Measurements from ENCODE around the gene ING3. TPM values are rescaled to one million over a fixed set of nuclear protein-coding genes. Genes with fewer than 3 reads are reported as not detected.
"Not testable (repeated sequence)": the region's sequence is repeated elsewhere in the genome, so short reads cannot be mapped to it uniquely, and the experiment has no call there.

Gene ING3
- total and polyA plus RNA-seq, 9 donors: 10.1 to 19.5 (median 17.0) TPM

DNA sequence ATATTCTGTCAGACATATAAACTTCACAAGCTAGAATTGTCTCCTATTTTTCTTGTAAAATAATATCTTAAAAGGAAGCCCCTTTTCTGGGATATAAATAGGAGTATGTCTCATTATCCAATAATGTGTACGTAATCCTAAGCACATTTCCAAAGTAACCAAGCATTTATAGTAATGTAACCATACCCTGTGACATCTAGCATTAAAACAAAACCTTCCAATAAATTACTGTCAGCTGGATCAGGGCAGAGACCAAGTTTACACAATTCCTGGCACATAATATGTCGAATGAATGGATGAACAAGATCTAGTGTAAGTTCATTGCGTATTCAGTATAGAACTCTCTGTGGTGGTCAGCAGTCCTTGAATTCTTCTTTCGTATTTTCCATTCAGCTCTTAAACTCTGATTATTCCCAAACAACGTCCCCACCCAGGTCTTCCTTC is 52.2 kb downstream of the ING3 start:
- intact Hi-C loops (cut with DNase I): no loop called here
- Histone ChIP-seq H3K27ac (peak overlapping the region in 1 of 2 donors; percentile 76), H3K9me3 (no peaks in the 10 kb centered on the region), H3K36me3 (no peaks in the 10 kb centered on the region), H3K27me3 (no peaks in the 10 kb centered on the region), H3K4me3 (no peak overlapping the region), H3K4me1 (ENCODE audit: insufficient read depth) (peaks cover 18% of the 10 kb centered on the region)
- TF ChIP-seq POLR2A (IDR thresholded peaks at IDR 0.05): no peak
- no peak for DNase-seq
- WGBS, 3 donors: 41 to 48% (median 42%) methylated on average over 5 of the region's 5 CpGs

GRCh38 chr7:121003986-121004685 is 53.6 kb downstream of the ING3 start:
- Histone ChIP-seq H3K4me3 (no peak overlapping the region), H3K4me1 (ENCODE audit: insufficient read depth) (peaks cover 18% of the 10 kb centered on the region), H3K36me3 (no peaks in the 10 kb centered on the region), H3K27me3 (no peaks in the 10 kb centered on the region), H3K9me3 (no peaks in the 10 kb centered on the region), H3K27ac (peak overlapping the region in 1 of 2 donors; percentile 76)
- peak; percentile 47 to 81 (median 72) for DNase-seq
- intact Hi-C loops (cut with DNase I): no loop called here
- TF ChIP-seq, protein P1, sequence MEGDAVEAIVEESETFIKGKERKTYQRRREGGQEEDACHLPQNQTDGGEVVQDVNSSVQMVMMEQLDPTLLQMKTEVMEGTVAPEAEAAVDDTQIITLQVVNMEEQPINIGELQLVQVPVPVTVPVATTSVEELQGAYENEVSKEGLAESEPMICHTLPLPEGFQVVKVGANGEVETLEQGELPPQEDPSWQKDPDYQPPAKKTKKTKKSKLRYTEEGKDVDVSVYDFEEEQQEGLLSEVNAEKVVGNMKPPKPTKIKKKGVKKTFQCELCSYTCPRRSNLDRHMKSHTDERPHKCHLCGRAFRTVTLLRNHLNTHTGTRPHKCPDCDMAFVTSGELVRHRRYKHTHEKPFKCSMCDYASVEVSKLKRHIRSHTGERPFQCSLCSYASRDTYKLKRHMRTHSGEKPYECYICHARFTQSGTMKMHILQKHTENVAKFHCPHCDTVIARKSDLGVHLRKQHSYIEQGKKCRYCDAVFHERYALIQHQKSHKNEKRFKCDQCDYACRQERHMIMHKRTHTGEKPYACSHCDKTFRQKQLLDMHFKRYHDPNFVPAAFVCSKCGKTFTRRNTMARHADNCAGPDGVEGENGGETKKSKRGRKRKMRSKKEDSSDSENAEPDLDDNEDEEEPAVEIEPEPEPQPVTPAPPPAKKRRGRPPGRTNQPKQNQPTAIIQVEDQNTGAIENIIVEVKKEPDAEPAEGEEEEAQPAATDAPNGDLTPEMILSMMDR (IDR thresholded peaks at IDR 0.05): no peak
- TF ChIP-seq POLR2A (IDR thresholded peaks at IDR 0.05) (no peak), EP300 (IDR thresholded peaks at IDR 0.05) (no peak)
- WGBS, 3 donors: 42 to 44% (median 42%) methylated on average over 5 of the region's 5 CpGs

GRCh38 chr7:121005058-121005457 is 54.5 kb downstream of the ING3 start:
- H3K27me3 ChIP-seq; H3K4me3 ChIP-seq; intact Hi-C loops (cut with DNase I); H3K36me3 ChIP-seq; H3K27ac ChIP-seq; H3K9me3 ChIP-seq; DNase-seq: not testable (repeated sequence)
- peaks cover 18% of the 10 kb centered on the region for H3K4me1 ChIP-seq (ENCODE audit: insufficient read depth)
- WGBS, 3 donors: 97 to 99% (median 98%) methylated on average over 4 of the region's 4 CpGs

DNA sequence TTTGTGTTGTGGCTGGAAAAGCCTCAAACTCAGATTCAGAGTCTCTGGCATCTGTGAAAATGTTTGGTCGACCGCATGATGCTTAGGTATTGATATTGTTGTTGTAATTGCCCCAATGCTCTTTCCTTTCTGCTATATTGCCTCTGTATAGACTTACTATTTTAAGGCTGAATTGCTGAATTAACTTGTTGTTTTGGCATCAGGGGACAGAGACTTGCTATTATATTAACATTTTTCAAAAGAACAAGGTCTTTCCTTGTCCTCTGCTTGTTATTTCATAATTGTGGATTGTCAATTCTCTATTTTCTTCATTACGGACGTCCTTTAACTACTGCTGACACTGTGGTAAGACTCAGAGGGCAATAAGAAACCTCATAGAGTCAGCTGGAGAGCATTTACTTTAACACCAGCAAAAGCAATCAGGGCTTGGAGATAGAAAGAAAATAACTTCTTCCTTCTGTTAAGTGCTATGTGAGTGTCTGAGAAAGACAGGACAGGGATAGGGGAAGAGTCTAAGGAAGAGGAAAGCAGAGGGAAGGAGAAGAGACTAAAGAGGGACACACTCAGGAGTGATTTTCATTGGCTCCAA is 55.5 kb downstream of the ING3 start:
- Histone ChIP-seq H3K4me3 (no peak overlapping the region), H3K36me3 (no peaks in the 10 kb centered on the region), H3K27me3 (no peaks in the 10 kb centered on the region), H3K4me1 (ENCODE audit: insufficient read depth) (peaks cover 14% of the 10 kb centered on the region), H3K27ac (peak overlapping the region in 1 of 2 donors; percentile 36), H3K9me3 (no peaks in the 10 kb centered on the region)
- DNase-seq: no peak
- 30 to 54% (median 35%) methylated on average over 4 of the region's 4 CpGs for WGBS, 3 donors
- intact Hi-C loops (cut with DNase I): no loop called here
- no peak for TF ChIP-seq POLR2A (IDR thresholded peaks at IDR 0.05)
- TF ChIP-seq, protein P1 (IDR thresholded peaks at IDR 0.05): no peak
- no peak for TF ChIP-seq EP300 (IDR thresholded peaks at IDR 0.05)

DNA sequence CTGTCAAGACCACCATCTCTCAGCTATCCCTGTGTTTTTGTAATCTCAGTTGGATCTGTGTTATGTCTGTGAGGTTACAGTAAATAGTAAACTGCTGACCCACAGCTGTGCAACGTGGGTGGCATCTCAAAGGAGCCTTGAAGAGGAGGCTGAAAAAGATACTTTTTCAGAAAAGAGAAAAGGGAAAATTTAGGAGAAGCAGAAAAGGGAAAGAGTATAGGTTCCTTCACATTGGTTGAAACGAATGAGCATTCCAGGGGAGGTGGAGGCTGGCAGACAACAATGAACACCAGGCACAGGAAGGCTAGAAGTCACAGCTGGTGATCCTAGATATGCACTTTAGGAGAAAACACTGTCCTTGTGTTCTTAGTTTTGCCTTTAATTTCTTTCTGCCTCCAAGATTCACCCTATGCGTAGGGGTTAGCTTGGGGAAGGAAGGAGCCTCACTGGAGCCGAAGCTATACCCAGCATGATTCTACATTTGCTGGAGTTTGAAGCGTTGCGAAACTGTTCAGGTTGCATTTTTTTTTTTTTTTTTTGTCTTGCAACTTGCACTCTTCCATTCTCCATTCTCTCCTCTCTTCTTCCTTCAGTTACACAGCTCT is 56.2 kb downstream of the ING3 start:
- WGBS, 3 donors: 33 to 44% (median 43%) methylated on average over 6 of the region's 6 CpGs
- no peaks in the 10 kb centered on the region for H3K36me3 ChIP-seq
- intact Hi-C loops (cut with DNase I): no loop called here
- no peaks in the 10 kb centered on the region for H3K9me3 ChIP-seq
- H3K4me3 ChIP-seq: no peak overlapping the region
- H3K4me1 ChIP-seq (ENCODE audit: insufficient read depth): peaks cover 14% of the 10 kb centered on the region
- peak overlapping the region in 1 of 2 donors; percentile 36 for H3K27ac ChIP-seq
- TF ChIP-seq EP300 (IDR thresholded peaks at IDR 0.05): no peak
- no peak for TF ChIP-seq POLR2A (IDR thresholded peaks at IDR 0.05)
- TF ChIP-seq, protein P1 (IDR thresholded peaks at IDR 0.05): no peak
- H3K27me3 ChIP-seq: no peaks in the 10 kb centered on the region
- DNase-seq: no peak

All from ovary (tissue), 9 donors.